HG02678 (cell line): Measurements from ENCODE around the gene CTBP1.

Source experiments
- ATAC-seq: cut with Tn5 transposase; IDR thresholded peaks from one replicate; pipeline ENCODE4 v1.9.1; 2021; ENCODE audit warnings: mild to moderate bottlenecking, moderate library complexity; ENCODE audit not compliant: unreplicated experiment

The CTBP1 gene

DNA sequence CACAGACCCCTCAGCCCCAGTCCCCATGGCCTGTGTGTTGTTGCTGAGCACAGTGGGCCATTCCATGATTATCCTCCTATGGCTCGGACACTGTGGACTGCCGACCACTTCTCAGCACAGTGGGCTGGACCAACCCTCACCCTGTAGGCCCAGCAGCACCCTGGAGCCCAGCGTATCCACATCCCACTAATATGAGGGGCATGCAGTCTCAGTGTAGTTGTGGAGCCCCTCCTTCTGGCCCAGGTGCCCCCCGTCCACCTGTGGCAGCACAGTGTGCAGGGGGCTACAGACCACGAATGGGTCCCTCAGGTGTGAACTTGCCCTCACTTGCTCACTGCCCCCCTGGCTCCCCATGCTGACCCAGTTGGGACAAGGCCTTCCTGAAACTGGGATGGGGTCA lies 84.5 kb downstream of the CTBP1 start:
- ATAC-seq: no peak

DNA sequence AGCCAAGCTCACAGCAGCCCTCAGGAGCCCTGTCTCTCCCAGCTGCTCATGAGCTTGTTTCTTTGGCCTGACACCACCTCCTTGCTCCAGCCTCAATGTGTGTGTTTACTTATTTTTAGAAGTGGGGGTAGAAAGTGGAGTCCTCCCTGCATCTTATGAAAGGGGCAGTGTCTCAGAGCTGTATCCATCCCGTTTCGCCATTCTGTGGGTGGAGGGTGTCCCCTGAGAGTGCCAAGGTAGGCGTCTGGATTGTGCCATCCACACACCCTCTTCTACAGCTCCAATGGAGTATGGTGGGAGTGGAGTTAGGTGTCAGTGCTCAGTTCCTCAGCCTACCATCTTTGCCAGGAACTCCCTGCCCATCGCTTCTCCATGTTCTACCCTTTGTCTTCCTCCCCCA lies 84.9 kb downstream of the CTBP1 start:
- ATAC-seq: no peak
